ENCODE measurements around the gene SYCE1. TPM values are rescaled to one million over a fixed set of nuclear protein-coding genes. Genes with fewer than 3 reads are reported as not detected.
A peak's percentile ranks its signal among the peaks of the same experiment; 100 is the strongest.

Gene SYCE1
- total RNA-seq, 1 donor from 2014 or later: not detected

- DNase-seq (ENCODE audit: low read depth): no peak
- Histone ChIP-seq H3K4me3 (ENCODE audit: low read depth, low read length) (no peak overlapping the region), H3K27me3 (ENCODE audit: control insufficient read depth, insufficient read depth, low read length) (no peaks in the 10 kb centered on the region), H3K36me3 (ENCODE audit: control insufficient read depth, insufficient read depth, low read length) (no peaks in the 10 kb centered on the region)
- no peak for TF ChIP-seq CTCF (IDR thresholded peaks at IDR 0.05; ENCODE audit: insufficient read depth, low read length, severe bottlenecking)
- FAIRE-seq: no peak
Measured at GRCh38 chr10:133568287-133568614, 2.9 kb upstream of the SYCE1 start.

GRCh38 chr10:133567609-133568286 is 2.4 kb upstream of the SYCE1 start:
- no peaks in the 10 kb centered on the region for H3K36me3 ChIP-seq (ENCODE audit: control insufficient read depth, insufficient read depth, low read length)
- FAIRE-seq: no peak
- no peak overlapping the region for H3K4me3 ChIP-seq (ENCODE audit: low read depth, low read length)
- no peak for DNase-seq (ENCODE audit: low read depth)
- no peak for TF ChIP-seq CTCF (IDR thresholded peaks at IDR 0.05; ENCODE audit: insufficient read depth, low read length, severe bottlenecking)
- H3K27me3 ChIP-seq (ENCODE audit: control insufficient read depth, insufficient read depth, low read length): no peaks in the 10 kb centered on the region

- Histone ChIP-seq H3K4me3 (ENCODE audit: low read depth, low read length) (no peak overlapping the region), H3K36me3 (ENCODE audit: control insufficient read depth, insufficient read depth, low read length) (no peaks in the 10 kb centered on the region), H3K27me3 (ENCODE audit: control insufficient read depth, insufficient read depth, low read length) (no peaks in the 10 kb centered on the region)
- TF ChIP-seq CTCF (IDR thresholded peaks at IDR 0.05; ENCODE audit: insufficient read depth, low read length, severe bottlenecking): no peak
- no peak for DNase-seq (ENCODE audit: low read depth)
- no peak for FAIRE-seq
Measured at GRCh38 chr10:133567119-133567518, 1.7 kb upstream of the SYCE1 start.

- DNase-seq (ENCODE audit: low read depth): no peak
- FAIRE-seq: no peak
- TF ChIP-seq CTCF (IDR thresholded peaks at IDR 0.05; ENCODE audit: insufficient read depth, low read length, severe bottlenecking): no peak
- Histone ChIP-seq H3K36me3 (ENCODE audit: control insufficient read depth, insufficient read depth, low read length) (no peaks in the 10 kb centered on the region), H3K4me3 (ENCODE audit: low read depth, low read length) (no peak overlapping the region), H3K27me3 (ENCODE audit: control insufficient read depth, insufficient read depth, low read length) (no peaks in the 10 kb centered on the region)
Measured at GRCh38 chr10:133564816-133565215, 567 bp downstream of the SYCE1 start.

GRCh38 chr10:133559216-133559615 is 6.2 kb downstream of the SYCE1 start:
- FAIRE-seq: peak; percentile 23

More at GRCh38 chr10:133559216-133559615, 6.2 kb downstream of the SYCE1 start:
- no peaks in the 10 kb centered on the region for H3K27me3 ChIP-seq (ENCODE audit: control insufficient read depth, insufficient read depth, low read length)
- TF ChIP-seq CTCF (IDR thresholded peaks at IDR 0.05; ENCODE audit: insufficient read depth, low read length, severe bottlenecking): no peak
- H3K36me3 ChIP-seq (ENCODE audit: control insufficient read depth, insufficient read depth, low read length): no peaks in the 10 kb centered on the region
- no peak for DNase-seq (ENCODE audit: low read depth)
- H3K4me3 ChIP-seq (ENCODE audit: low read depth, low read length): no peak overlapping the region
